ENCODE measurements around the gene DOCK2. TPM values are rescaled to one million over a fixed set of nuclear protein-coding genes. Genes with fewer than 3 reads are reported as not detected.
"Not testable (repeated sequence)": the region's sequence is repeated elsewhere in the genome, so short reads cannot be mapped to it uniquely, and the experiment has no call there.

Gene DOCK2
- total RNA-seq, 1 donor from 2014 or later, result 206 TPM

DNA sequence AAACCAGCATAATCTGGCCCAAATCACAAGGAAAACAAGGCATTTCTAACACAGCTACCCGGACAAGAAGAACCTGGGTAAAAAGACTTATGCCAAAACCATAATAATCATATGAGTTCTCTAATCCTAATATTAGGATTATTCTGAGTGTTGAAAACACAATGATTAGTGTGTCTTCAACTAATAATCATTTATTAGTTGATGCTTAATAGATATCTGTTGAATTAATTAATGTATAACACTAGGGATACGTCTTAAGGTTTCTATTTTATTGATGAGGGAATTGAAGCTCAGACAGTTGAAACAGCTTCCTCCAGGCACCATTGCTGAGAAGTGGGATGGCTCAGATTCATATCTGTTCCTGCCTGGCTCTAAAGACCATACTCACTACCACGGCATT is 112.2 kb downstream of the DOCK2 start:
- DNase-seq, result no peak
- H3K27ac Mint-ChIP-seq, result no peak overlapping the region

DNA sequence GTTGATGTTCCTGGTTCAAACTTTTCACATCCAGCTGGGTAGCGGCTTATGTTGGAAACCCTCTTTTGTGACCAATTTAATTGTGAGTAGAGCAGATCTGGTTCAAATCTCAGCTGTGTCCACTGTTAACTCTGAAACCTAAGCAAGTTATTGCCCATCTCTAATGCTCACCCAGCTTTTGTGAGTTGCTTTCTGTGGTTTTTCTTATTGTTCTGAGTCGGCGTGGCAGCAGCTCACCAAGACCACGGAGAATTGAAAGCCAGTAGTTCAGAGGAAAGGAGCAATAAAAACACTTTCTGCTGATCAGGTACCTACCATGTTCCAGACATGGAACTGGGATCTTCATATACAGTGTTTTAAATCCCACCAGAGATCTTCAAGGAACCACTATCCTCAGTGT is 114.4 kb downstream of the DOCK2 start:
- Mint-ChIP-seq H3K9me3 (no peaks in the 10 kb centered on the region), H3K27ac (no peak overlapping the region), H3K4me3 (no peak overlapping the region), H3K36me3 (ENCODE audit: low read depth) (peaks cover 61% of the 10 kb centered on the region), H3K4me1 (peaks cover 16% of the 10 kb centered on the region), H3K27me3 (no peaks in the 10 kb centered on the region)
- no peak for DNase-seq
- intact Hi-C loops (cut with micrococcal nuclease), result no loop called here

More for the DNA sequence above, 112.2 kb downstream of the DOCK2 start:
- Mint-ChIP-seq H3K36me3 (ENCODE audit: low read depth) (peaks cover 74% of the 10 kb centered on the region), H3K4me1 (peaks cover 29% of the 10 kb centered on the region), H3K4me3 (no peak overlapping the region), H3K9me3 (no peaks in the 10 kb centered on the region), H3K27me3 (no peaks in the 10 kb centered on the region)
- intact Hi-C loops (cut with micrococcal nuclease), result no loop called here

DNA sequence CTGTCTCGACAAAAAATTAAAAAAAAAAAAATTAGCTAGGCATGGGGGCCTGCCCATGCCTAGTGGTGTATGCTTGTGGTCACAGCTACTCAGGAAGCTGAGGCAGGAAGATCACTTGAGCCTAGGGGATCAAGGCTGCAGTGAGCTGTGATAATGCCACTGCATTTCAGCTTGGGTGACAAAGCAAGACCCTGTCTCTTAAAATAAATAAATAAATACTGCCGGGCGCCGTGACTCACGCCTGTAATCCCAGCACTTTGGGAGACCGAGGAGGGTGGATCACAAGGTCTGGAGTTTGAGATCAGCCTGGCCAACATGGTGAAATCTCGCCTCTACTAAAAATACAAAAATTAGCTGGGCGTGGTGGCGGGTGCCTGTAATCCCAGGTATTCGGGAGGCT is 115.5 kb downstream of the DOCK2 start:
- H3K4me3 Mint-ChIP-seq; DNase-seq; intact Hi-C loops (cut with micrococcal nuclease); H3K27ac Mint-ChIP-seq; H3K9me3 Mint-ChIP-seq; H3K27me3 Mint-ChIP-seq: not testable (repeated sequence)
- Mint-ChIP-seq H3K36me3 (ENCODE audit: low read depth) (peaks cover 55% of the 10 kb centered on the region), H3K4me1 (peaks cover 16% of the 10 kb centered on the region)

DNA sequence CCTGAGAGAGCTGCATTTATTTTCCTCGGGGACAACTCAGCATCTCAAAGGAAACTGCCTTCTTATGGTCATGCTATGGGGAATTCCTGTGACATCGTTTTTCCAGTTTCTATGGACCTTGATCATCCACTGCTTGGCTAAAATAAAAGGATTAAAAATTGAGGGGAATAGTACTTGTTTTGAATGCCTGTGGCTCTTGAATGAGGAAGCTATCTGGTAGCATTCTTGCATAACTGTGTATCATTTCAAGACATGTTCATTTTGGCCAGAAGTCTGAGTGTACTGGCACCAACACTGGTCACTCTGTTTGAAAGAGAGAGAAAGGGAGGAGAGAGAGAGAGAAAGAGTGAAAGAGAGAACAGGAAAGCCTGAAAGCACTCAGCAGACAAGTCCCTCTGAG is 116.7 kb downstream of the DOCK2 start:
- DNase-seq, result no peak
- intact Hi-C loops (cut with micrococcal nuclease), result no loop called here
- Mint-ChIP-seq H3K9me3 (no peaks in the 10 kb centered on the region), H3K4me1 (peaks cover 18% of the 10 kb centered on the region), H3K27me3 (no peaks in the 10 kb centered on the region), H3K27ac (peak overlapping the region; percentile 57), H3K4me3 (no peak overlapping the region), H3K36me3 (ENCODE audit: low read depth) (peaks cover 54% of the 10 kb centered on the region)

DNA sequence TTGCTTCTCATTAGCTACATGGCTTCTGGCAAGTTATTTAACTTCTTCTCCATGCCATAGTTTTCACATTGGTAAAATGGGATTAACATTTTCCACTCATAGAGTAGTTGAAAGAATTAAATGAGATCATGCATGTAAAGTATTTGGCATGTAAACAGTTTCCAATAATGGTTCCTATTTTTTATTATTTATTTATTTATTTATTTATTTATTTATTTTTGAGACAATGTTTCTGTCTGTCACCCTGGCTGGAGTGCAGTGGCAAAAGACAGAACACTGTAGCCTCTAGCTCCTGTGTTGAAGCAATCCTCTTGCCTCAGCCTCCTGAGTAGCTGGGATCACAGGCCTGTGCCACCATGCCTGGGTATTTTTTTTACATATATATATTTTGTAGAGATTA is 117.7 kb downstream of the DOCK2 start:
- H3K9me3 Mint-ChIP-seq, result no peaks in the 10 kb centered on the region
- peaks cover 17% of the 10 kb centered on the region for H3K4me1 Mint-ChIP-seq
- no peak overlapping the region for H3K27ac Mint-ChIP-seq
- H3K36me3 Mint-ChIP-seq (ENCODE audit: low read depth), result peaks cover 52% of the 10 kb centered on the region
- no peak overlapping the region for H3K4me3 Mint-ChIP-seq
- intact Hi-C loops (cut with micrococcal nuclease), result no loop called here
- no peaks in the 10 kb centered on the region for H3K27me3 Mint-ChIP-seq
- no peak for DNase-seq

DNA sequence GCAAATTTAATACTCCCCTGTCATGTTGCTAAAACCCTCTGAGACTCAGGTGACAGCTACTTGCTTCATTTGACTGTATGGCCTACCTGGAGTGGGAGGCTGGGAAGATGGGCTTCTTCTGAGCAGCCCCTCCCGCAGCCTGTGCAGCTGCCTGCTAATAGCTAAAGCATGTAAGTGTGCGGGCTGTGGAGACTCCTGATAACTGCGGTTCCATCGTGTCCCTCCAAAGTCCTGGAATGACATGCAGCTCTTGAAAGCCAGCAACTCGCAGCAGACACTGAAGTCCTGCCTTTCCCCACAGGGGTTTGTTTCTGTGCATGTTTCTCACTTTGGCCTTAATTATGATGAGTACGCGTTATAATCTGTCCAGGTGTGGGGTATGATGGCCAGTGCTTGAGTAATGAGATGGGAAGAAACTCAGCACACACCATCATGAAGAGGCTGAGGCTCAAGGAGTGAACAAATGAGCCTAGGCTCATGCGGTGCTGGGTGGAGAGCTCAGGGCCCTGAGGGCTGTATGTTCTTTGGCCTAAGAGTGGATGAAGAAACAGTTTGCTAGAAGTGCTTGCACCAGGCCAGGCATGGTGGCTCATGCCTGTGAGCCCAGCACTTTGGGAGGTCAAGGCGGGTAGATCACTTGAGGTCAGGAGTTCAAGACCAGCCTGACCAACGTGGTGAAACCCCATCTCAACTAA is 119.1 kb downstream of the DOCK2 start:
- H3K9me3 Mint-ChIP-seq, result no peaks in the 10 kb centered on the region
- H3K36me3 Mint-ChIP-seq (ENCODE audit: low read depth), result peaks cover 44% of the 10 kb centered on the region
- intact Hi-C loops (cut with micrococcal nuclease), result no loop called here

DNA sequence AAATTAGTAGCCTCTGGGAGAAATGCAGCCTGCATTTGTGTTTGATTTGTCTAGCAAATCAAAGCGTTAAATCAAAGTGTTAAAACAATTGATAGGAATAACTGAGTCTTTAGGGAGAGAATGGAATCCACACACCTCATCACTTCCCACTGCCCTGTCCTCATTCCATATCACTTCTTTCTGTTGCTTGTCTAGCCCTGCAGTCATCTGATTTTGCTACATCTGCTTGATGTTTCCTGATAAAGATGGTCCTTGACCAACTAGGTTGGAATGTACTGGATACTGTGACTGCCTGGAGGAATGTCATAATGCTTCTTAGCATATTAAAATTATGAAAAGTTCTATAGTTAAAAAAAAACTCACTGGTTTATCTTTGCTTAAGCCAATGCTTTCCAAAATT is 119.9 kb downstream of the DOCK2 start:
- Mint-ChIP-seq H3K4me3 (no peak overlapping the region), H3K9me3 (no peaks in the 10 kb centered on the region), H3K36me3 (ENCODE audit: low read depth) (peaks cover 42% of the 10 kb centered on the region), H3K4me1 (peaks cover 6% of the 10 kb centered on the region), H3K27me3 (no peaks in the 10 kb centered on the region), H3K27ac (no peak overlapping the region)
- no peak for DNase-seq
- intact Hi-C loops (cut with micrococcal nuclease), result no loop called here

More for the DNA sequence above, 119.1 kb downstream of the DOCK2 start:
- Mint-ChIP-seq H3K27me3 (no peaks in the 10 kb centered on the region), H3K4me3 (no peak overlapping the region), H3K27ac (no peak overlapping the region), H3K4me1 (peaks cover 13% of the 10 kb centered on the region)
- no peak for DNase-seq

DNA sequence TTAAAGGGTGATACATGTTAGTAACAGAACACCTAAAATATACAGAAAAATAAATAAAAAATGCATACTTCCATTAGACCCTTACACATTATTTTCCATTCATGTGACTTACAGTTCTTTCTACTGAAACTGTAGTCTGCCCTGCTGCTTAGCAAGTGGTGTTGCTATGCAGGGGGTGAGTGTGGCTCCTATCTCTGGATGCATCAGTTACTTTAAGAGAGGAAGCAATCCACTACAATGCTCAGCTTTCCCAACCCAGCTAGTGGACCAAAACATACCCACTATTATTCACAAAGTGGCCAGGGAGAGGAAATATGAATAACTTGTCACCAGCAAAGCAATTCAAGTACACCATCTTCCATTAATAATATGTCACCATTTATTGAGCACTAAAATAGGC is 121.8 kb downstream of the DOCK2 start:
- no peak for DNase-seq
- Mint-ChIP-seq H3K36me3 (ENCODE audit: low read depth) (peaks cover 45% of the 10 kb centered on the region), H3K4me3 (no peak overlapping the region), H3K27ac (no peak overlapping the region), H3K9me3 (no peaks in the 10 kb centered on the region), H3K27me3 (no peaks in the 10 kb centered on the region), H3K4me1 (peaks cover 2% of the 10 kb centered on the region)
- intact Hi-C loops (cut with micrococcal nuclease), result no loop called here

DNA sequence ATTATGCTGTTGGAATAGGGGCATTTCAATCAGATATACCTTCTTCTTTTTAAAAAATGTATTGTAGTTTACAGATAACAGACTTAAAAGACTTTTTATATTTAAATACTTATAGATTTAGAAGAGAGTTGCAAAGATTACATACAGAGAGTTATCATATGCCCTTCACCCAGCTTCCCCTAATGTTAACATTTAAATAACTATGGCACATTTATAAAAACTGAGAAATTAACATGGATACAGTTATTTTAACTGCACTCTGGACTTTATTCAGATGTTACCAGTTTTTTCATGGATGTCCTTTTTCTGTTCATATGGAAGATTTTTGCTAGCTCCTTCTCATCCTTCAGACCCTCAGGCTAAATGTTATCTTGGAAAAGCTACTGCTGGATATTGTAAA is 123.2 kb downstream of the DOCK2 start:
- peaks cover 54% of the 10 kb centered on the region for H3K36me3 Mint-ChIP-seq (ENCODE audit: low read depth)
- no peak for DNase-seq
- H3K27ac Mint-ChIP-seq, result no peak overlapping the region
- intact Hi-C loops (cut with micrococcal nuclease), result no loop called here
- no peak overlapping the region for H3K4me3 Mint-ChIP-seq
- H3K27me3 Mint-ChIP-seq, result no peaks in the 10 kb centered on the region
- no peaks in the 10 kb centered on the region for H3K9me3 Mint-ChIP-seq
- H3K4me1 Mint-ChIP-seq, result peaks cover 2% of the 10 kb centered on the region

DNA sequence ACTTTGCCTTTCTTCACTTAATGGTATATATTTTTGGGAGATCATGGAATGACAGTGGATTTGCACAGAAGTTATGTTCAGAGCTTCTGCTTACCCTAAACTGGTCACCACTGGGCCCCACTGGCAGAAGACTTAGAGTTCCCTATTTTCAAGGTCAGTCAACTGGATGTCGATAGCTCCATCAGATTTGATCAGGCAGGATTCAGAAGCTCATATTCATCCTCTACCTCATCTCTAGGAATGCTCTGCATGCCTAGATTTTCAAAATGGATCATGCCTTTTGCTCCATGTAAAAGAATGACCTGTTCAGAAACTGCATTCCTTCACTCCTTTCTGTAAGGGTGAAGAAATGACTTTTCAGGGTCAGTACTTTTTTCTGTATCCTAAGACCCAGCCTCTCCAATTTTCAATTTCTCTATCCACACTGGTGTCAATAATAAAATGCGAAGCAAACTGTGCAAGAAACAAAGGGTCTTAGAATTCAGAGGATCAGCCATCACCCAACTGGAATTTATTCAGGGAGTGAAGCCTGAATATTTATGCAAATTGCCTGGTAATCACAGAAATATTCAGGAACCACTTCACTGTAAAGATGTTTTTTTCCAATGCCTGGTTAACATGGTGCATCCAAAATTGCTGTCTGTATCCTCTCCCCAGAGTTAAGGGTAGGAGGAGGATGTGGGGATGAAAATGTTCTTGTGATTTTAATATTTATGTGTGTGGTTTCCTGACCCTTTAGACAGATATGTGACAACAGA is 125.4 kb downstream of the DOCK2 start:
- Mint-ChIP-seq H3K27ac (no peak overlapping the region), H3K9me3 (no peaks in the 10 kb centered on the region), H3K27me3 (no peaks in the 10 kb centered on the region), H3K4me1 (peaks cover 2% of the 10 kb centered on the region), H3K4me3 (no peak overlapping the region), H3K36me3 (ENCODE audit: low read depth) (peaks cover 63% of the 10 kb centered on the region)
- no peak for DNase-seq
- intact Hi-C loops (cut with micrococcal nuclease), result no loop called here

DNA sequence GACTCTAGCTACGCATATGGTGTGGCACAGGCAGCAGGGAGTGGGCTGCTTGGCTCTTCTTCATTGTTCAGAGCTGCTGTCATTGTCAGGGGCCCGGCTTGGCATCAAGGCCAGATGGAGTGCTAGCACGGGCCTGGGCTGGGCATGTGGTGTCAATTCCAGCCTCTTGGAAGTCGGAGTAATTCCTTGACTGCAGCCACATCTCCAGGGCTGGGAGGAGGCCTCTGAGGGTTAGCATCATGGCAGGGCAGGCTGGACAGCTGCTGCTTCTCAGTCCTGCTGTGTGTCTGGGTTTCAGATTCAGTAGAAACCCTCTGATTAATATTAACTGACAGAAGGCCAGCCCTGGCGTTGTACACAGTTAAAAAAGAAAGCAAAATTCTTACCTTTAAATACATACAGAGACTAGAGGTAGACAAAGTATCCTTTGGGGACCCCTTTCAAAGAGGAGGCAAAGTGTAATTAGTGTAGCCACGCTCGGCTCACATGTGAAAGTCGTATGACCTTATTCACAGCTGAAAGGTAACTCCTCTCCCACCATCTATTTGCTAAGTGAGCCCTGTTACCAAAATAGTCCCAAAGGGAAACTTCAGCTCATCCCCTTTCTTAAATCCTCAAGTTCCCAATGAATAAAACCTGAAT is 126.4 kb downstream of the DOCK2 start:
- intact Hi-C loops (cut with micrococcal nuclease), result no loop called here
- peaks cover 2% of the 10 kb centered on the region for H3K4me1 Mint-ChIP-seq

DNA sequence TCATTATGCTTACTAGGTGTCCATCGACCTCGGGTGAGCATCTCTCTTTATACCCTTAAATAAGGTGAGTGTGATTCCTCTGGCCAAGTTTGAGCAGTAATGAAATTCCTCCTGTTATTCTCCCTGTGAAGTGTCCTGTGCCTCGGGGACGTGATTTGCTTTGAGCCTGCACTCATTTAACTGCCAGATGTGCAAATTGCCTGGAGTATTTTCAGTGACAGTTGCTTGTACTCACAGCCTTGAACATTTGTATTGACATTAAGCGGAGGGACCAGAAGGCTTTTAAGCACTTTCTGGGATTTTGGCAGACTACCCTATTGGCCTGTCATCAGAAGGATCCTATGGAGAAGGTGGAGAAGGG is 126.9 kb downstream of the DOCK2 start:
- intact Hi-C loops (cut with micrococcal nuclease), result no loop called here
- Mint-ChIP-seq H3K4me1 (peaks cover 2% of the 10 kb centered on the region), H3K4me3 (no peak overlapping the region), H3K27ac (no peak overlapping the region), H3K27me3 (no peaks in the 10 kb centered on the region), H3K36me3 (ENCODE audit: low read depth) (peaks cover 59% of the 10 kb centered on the region), H3K9me3 (no peaks in the 10 kb centered on the region)
- no peak for DNase-seq

More for the DNA sequence above, 126.4 kb downstream of the DOCK2 start:
- DNase-seq, result no peak
- Mint-ChIP-seq H3K9me3 (no peaks in the 10 kb centered on the region), H3K4me3 (no peak overlapping the region), H3K27me3 (no peaks in the 10 kb centered on the region), H3K36me3 (ENCODE audit: low read depth) (peaks cover 61% of the 10 kb centered on the region), H3K27ac (no peak overlapping the region)

DNA sequence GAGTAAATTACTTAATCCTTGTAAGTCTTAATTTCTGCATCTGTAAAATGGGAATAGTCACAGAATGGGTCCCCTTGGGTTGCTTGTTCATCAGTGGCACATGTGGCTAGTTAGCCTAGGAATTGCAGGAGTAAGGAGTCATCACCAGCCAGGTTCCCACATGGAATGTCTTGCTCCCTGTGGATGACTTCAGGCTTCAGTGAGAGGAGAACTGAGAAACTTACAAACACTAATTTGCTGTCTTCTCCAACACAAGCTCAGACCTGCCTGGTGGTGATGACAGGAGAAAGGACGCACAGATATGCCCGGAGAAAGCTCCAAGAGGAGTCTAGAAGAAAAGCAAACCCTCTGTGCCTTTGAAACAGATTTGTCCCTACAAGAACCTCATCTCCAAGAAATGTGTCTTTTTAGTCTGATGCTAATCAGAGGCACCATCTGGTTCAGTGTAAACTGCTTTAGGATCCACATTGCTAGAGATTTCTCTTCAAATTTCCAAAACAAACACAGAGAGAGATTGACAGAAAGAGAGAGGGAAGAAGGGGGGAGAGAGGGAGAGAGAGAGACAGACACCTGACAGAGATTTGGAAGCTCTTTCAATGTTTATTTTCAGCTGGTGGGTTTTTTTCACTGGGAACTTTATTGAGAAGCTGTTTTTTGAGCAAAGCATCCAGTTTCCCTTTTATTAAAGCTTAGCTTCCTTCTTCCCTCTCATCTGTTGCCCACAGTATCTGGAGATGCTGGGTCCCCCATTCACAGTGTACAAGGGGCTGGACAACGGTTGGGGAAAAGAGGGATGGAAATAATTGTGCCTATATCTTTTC is 128.3 kb downstream of the DOCK2 start:
- H3K4me1 Mint-ChIP-seq, result peaks cover 2% of the 10 kb centered on the region
- DNase-seq, result no peak
- H3K36me3 Mint-ChIP-seq (ENCODE audit: low read depth), result peaks cover 57% of the 10 kb centered on the region
- H3K9me3 Mint-ChIP-seq, result no peaks in the 10 kb centered on the region
- no peak overlapping the region for H3K4me3 Mint-ChIP-seq
- no peak overlapping the region for H3K27ac Mint-ChIP-seq
- no peaks in the 10 kb centered on the region for H3K27me3 Mint-ChIP-seq
- intact Hi-C loops (cut with micrococcal nuclease), result no loop called here

DNA sequence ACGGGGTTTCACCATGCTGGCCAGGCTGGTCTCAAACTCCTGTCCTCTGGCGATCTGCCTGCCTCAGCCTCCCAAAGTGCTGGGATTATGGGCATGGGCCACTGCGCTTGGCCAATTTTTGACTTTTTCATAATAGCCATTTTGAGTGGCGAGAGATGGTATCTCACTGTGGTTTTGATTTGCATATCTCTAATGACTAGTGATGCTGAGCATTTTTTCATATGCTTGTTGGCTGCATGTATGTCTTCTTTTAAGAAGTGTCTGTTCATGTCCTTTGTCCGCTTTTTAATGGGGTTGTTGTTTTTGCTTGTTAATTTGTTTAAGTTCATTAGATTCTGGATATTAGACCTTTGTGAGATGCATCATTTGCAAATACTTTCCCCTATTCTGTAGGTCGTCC is 129.9 kb downstream of the DOCK2 start:
- H3K4me1 Mint-ChIP-seq; H3K27ac Mint-ChIP-seq; H3K9me3 Mint-ChIP-seq; H3K27me3 Mint-ChIP-seq; H3K4me3 Mint-ChIP-seq; intact Hi-C loops (cut with micrococcal nuclease); DNase-seq: not testable (repeated sequence)
- peaks cover 53% of the 10 kb centered on the region for H3K36me3 Mint-ChIP-seq (ENCODE audit: low read depth)
